ENCODE data around the gene UTY. TPM values are rescaled to one million over a fixed set of nuclear protein-coding genes. Genes with fewer than 3 reads are reported as not detected.

Gene UTY
- total RNA-seq, 3 donors from 2014 or later = 53.3 TPM; not detected in 2

GRCh38 chrY:13488738-13489137, 8.9 kb upstream of the UTY start:
- H3K27ac ChIP-seq = no peak overlapping the region
- no peak overlapping the region for H3K4me3 ChIP-seq
- intact Hi-C loops (cut with DNase I; ENCODE audit: low total_unique reads) = no loop called here
- TF ChIP-seq CTCF (IDR thresholded peaks at IDR 0.05) = no peak
- TF ChIP-seq POLR2AphosphoS5 (IDR thresholded peaks at IDR 0.05) = no peak
- no peak for TF ChIP-seq POLR2A (IDR thresholded peaks at IDR 0.05)
- no peaks in the 10 kb centered on the region for H3K9me3 ChIP-seq
- DNase-seq (ENCODE audit: low spot score in 2 of 2) = no peak
- H3K27me3 ChIP-seq = no peaks in the 10 kb centered on the region
- H3K36me3 ChIP-seq = no peaks in the 10 kb centered on the region
- H3K4me1 ChIP-seq = no peaks in the 10 kb centered on the region

GRCh38 chrY:13479121-13479711, 617 bp downstream of the UTY start:
- Histone ChIP-seq H3K27me3 (no peaks in the 10 kb centered on the region), H3K36me3 (no peaks in the 10 kb centered on the region), H3K4me1 (no peaks in the 10 kb centered on the region), H3K27ac (no peak overlapping the region), H3K9me3 (no peaks in the 10 kb centered on the region), H3K4me3 (peak overlapping the region in 1 of 3 donors; percentile 62)
- intact Hi-C loops (cut with DNase I; ENCODE audit: low total_unique reads) = no loop called here
- peak in 1 of 2 donors; percentile 52 for DNase-seq (ENCODE audit: low spot score in 2 of 2)
- TF ChIP-seq CTCF (IDR thresholded peaks at IDR 0.05) (no peak), POLR2A (IDR thresholded peaks at IDR 0.05) (no peak), POLR2AphosphoS5 (IDR thresholded peaks at IDR 0.05) (no peak)

- peak overlapping the region in 1 of 3 donors; percentile 62 for H3K4me3 ChIP-seq
Measured at GRCh38 chrY:13478126-13478785, 1.6 kb downstream of the UTY start.

GRCh38 chrY:13474997-13475396, 4.8 kb downstream of the UTY start:
- Histone ChIP-seq H3K9me3 (no peaks in the 10 kb centered on the region), H3K27ac (no peak overlapping the region), H3K36me3 (no peaks in the 10 kb centered on the region), H3K27me3 (no peaks in the 10 kb centered on the region), H3K4me3 (no peak overlapping the region), H3K4me1 (no peaks in the 10 kb centered on the region)
- intact Hi-C loops (cut with DNase I; ENCODE audit: low total_unique reads) = no loop called here
- TF ChIP-seq POLR2AphosphoS5 (IDR thresholded peaks at IDR 0.05) (no peak), CTCF (IDR thresholded peaks at IDR 0.05) (no peak), POLR2A (IDR thresholded peaks at IDR 0.05) (no peak)
- DNase-seq (ENCODE audit: low spot score in 2 of 2) = no peak

More at GRCh38 chrY:13478126-13478785, 1.6 kb downstream of the UTY start:
- no peak for DNase-seq (ENCODE audit: low spot score in 2 of 2)
- Histone ChIP-seq H3K27me3 (no peaks in the 10 kb centered on the region), H3K4me1 (no peaks in the 10 kb centered on the region), H3K36me3 (no peaks in the 10 kb centered on the region), H3K27ac (no peak overlapping the region), H3K9me3 (no peaks in the 10 kb centered on the region)
- intact Hi-C loops (cut with DNase I; ENCODE audit: low total_unique reads) = no loop called here
- TF ChIP-seq POLR2A (IDR thresholded peaks at IDR 0.05) = no peak
- TF ChIP-seq CTCF (IDR thresholded peaks at IDR 0.05) = no peak
- TF ChIP-seq POLR2AphosphoS5 (IDR thresholded peaks at IDR 0.05) = no peak

- no peak overlapping the region for H3K4me3 ChIP-seq
- TF ChIP-seq CTCF (IDR thresholded peaks at IDR 0.05) = no peak
- no peak for TF ChIP-seq POLR2A (IDR thresholded peaks at IDR 0.05)
- TF ChIP-seq POLR2AphosphoS5 (IDR thresholded peaks at IDR 0.05) = no peak
- no peaks in the 10 kb centered on the region for H3K4me1 ChIP-seq
- no peaks in the 10 kb centered on the region for H3K36me3 ChIP-seq
- H3K27ac ChIP-seq = no peak overlapping the region
- H3K27me3 ChIP-seq = no peaks in the 10 kb centered on the region
- DNase-seq (ENCODE audit: low spot score in 2 of 2) = no peak
- no peaks in the 10 kb centered on the region for H3K9me3 ChIP-seq
- intact Hi-C loops (cut with DNase I; ENCODE audit: low total_unique reads) = no loop called here
Measured at GRCh38 chrY:13451572-13451971, 28.3 kb downstream of the UTY start.

All from breast epithelium (tissue), 4 donors.